Tibial nerve (tissue), 3 donors: ENCODE results near the gene CNTNAP5.

Experiments
- EP300 ChIP-seq, 2 donors: sonication (generic); formaldehyde crosslinking; IDR thresholded peaks; one replicate each; pipeline ENCODE4 v1.6.1; 2017; ENCODE audit warnings: antibody characterized with exemption in 2 of 2, mild to moderate bottlenecking in 1 of 2
- POLR2A ChIP-seq, 2 donors: fragments of 450-650 bp; IDR thresholded peaks; one replicate each; pipeline ENCODE4 v1.6.1; 2017; ENCODE audit warnings: antibody characterized with exemption in 2 of 2, mild to moderate bottlenecking in 2 of 2, moderate library complexity in 2 of 2

- no peak for TF ChIP-seq POLR2A (IDR thresholded peaks at IDR 0.05)
- TF ChIP-seq EP300 (IDR thresholded peaks at IDR 0.05): no peak
Measured at GRCh38 chr2:124080281-124081153, 55.4 kb downstream of the CNTNAP5 start.
